GM12875 (cell line): Measurements from ENCODE around the gene FERMT3.

Source experiments
- H3K4me3 ChIP-seq: one replicate; pipeline ENCODE4 v1.5.1; 2011; ENCODE audit warnings: low read depth, low read length, control low read depth
- CTCF ChIP-seq: IDR thresholded peaks from 2 replicates; pipeline ENCODE4 v1.5.1; 2011; ENCODE audit warnings: low read depth, mild to moderate bottlenecking, control low read depth, inconsistent platforms, low read length, moderate library complexity, borderline replicate concordance; ENCODE audit not compliant: insufficient read depth

The FERMT3 gene

GRCh38 chr11:64222651-64223000 is 16.1 kb downstream of the FERMT3 start:
- no peak overlapping the region for H3K4me3 ChIP-seq
- no peak for TF ChIP-seq CTCF

GRCh38 chr11:64223001-64223651 is 16.6 kb downstream of the FERMT3 start:
- no peak overlapping the region for H3K4me3 ChIP-seq
- no peak for TF ChIP-seq CTCF

- H3K4me3 ChIP-seq, result no peak overlapping the region
Measured at GRCh38 chr11:64224151-64224890, 17.8 kb downstream of the FERMT3 start.

GRCh38 chr11:64224891-64225607 is 18.5 kb downstream of the FERMT3 start:
- no peak for TF ChIP-seq CTCF
- peak overlapping the region; percentile 55 for H3K4me3 ChIP-seq

More at GRCh38 chr11:64224151-64224890, 17.8 kb downstream of the FERMT3 start:
- no peak for TF ChIP-seq CTCF

GRCh38 chr11:64225608-64226506 is 19.3 kb downstream of the FERMT3 start, which contains the start of the genes NUDT22 and TRPT1:
TSS of gene NUDT22 (plus strand) at chr11:64226274. CDS start at chr11:64226653, 379 bp downstream.
TSS of gene TRPT1 (minus strand) at chr11:64226186. CDS start at chr11:64225860, 326 bp downstream.
- H3K4me3 ChIP-seq, result peak within 1 kb of the TSS; percentile 55
- peak; percentile 44; the same call in 1 of the 2 replicates for TF ChIP-seq CTCF

- H3K4me3 ChIP-seq, result peak overlapping the region; percentile 55
- TF ChIP-seq CTCF, result no peak
Measured at GRCh38 chr11:64226507-64227051, 20.1 kb downstream of the FERMT3 start.
